GM12875 (cell line): Measurements from ENCODE around the gene CELF1.

Experiments used
- H3K4me3 ChIP-seq: one replicate; pipeline ENCODE4 v1.5.1; 2011; ENCODE audit warnings: low read depth, low read length, control low read depth
- TF ChIP-seq, protein P1 (sequence below): IDR thresholded peaks from 2 replicates; pipeline ENCODE4 v1.5.1; 2011; ENCODE audit warnings: low read depth, mild to moderate bottlenecking, control low read depth, inconsistent platforms, low read length, moderate library complexity, borderline replicate concordance; ENCODE audit not compliant: insufficient read depth

CELF1 gene

DNA sequence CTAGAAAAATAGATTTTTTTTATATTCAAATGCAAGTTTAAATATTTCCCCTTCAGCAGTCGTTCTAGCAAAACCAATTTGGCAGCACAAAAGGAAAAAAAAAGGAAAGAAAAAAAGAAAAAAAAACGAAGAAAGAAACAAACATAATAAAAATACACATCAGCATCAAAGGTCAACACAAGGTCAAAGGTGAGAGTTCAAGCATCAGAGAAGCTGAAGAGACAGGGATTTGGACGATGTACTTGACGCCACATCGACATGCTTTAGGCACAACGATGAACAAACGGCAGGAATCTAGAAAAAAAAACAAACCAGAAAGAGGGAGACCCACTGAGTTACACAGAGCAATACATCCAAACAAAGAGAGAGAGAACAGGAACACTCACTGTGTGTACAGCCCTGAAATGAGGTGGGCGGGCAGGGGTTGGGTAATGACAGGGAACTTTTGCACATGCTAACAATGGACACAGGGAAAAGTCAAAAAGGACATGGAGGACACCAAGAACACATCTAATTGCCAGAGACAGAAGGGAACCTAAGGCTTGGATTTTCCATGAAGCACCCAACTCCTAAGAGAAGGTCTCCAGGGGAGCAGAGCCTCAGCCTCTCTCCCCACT, 84.2 kb downstream of the CELF1 start:
- TF ChIP-seq, protein P1, sequence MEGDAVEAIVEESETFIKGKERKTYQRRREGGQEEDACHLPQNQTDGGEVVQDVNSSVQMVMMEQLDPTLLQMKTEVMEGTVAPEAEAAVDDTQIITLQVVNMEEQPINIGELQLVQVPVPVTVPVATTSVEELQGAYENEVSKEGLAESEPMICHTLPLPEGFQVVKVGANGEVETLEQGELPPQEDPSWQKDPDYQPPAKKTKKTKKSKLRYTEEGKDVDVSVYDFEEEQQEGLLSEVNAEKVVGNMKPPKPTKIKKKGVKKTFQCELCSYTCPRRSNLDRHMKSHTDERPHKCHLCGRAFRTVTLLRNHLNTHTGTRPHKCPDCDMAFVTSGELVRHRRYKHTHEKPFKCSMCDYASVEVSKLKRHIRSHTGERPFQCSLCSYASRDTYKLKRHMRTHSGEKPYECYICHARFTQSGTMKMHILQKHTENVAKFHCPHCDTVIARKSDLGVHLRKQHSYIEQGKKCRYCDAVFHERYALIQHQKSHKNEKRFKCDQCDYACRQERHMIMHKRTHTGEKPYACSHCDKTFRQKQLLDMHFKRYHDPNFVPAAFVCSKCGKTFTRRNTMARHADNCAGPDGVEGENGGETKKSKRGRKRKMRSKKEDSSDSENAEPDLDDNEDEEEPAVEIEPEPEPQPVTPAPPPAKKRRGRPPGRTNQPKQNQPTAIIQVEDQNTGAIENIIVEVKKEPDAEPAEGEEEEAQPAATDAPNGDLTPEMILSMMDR = no peak
- no peak overlapping the region for H3K4me3 ChIP-seq

DNA sequence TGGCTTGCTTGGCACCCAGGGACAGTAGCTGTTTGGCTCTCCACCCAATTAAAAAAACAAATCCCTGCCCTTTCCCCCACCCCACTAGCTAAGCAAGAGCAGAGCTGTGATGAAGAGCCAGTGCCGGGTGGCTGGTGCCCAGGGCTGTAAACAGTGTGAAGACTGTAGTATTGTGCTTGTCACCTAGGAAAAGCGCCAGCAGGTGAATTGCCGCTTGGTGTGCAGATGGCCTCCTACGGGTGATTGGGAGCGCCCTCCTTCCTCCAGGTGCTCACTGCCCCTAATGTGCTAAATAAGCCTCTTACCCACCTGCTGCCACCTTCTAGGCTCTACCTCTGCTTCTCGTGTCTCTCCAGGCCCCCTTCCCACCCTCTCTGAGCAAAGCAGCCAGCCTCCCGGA, 85.6 kb downstream of the CELF1 start:
- H3K4me3 ChIP-seq = no peak overlapping the region
- TF ChIP-seq, protein P1 = no peak

DNA sequence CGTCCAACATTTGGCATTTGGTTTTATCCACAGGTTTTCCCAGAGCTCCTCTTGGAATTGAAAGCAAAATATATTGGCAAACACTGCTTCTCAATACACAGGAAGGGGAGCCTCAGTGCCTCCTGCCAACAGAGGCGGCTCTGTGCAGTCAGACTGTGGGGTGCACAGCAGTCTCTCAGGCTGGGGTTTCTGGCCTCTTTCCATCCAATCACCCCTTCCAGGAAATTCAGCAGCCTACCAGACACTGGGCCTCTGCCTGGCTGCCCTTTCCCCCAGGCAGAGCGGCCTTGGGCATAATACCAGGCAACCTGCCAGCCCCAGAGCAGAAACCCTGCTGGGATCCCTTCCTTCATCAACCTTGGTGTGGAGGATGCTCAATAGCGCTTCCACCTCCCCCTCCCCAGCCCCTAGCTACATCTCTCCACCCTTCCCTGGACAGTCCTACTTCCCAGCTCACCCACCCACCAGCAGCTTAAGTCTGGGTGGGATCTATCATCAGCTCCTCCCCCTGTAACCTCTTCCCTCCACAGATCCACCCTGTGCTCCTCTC, 86.2 kb downstream of the CELF1 start:
- TF ChIP-seq, protein P1 = no peak
- no peak overlapping the region for H3K4me3 ChIP-seq

DNA sequence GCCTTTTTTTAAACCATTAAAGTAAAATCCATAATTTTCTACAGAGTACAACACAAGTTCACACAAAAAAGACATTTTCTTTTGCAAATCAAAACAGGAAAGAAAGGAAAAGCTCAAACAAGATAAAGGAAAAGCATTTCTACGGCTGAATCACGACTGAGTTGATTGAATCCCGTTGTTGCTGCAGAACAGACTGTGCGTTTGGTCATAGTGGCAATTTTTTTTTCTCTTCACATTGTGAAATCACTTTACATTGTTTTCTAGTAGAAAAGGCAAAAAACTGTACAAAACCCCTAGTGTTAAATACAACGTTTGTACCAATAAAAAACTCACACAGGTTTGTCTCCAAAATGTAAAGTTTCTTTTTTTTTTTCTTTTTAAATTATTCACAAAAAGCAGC, 86.7 kb downstream of the CELF1 start:
- H3K4me3 ChIP-seq = no peak overlapping the region

DNA sequence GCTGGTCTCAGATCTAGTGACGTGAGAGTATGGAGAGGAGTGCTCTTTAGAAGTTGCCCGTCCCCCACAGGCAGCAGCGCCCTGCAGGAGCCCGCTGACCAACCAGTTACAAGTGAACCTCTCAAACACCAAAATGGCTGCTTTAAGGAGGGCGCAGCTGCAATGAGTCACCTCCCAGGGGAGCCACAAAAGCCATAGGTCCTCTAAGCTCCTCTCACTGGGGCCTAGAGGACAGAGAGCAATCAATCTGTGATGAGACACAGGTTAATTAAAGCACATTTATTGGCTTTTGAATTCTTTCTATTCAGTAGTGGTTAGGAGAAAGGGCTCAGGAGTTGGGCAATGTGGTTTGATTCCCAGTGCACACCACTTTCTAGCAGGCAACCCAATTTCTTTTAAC, 88.4 kb downstream of the CELF1 start:
- no peak overlapping the region for H3K4me3 ChIP-seq
- TF ChIP-seq, protein P1 = no peak

More for the DNA sequence above, 86.7 kb downstream of the CELF1 start:
- TF ChIP-seq, protein P1 = no peak

DNA sequence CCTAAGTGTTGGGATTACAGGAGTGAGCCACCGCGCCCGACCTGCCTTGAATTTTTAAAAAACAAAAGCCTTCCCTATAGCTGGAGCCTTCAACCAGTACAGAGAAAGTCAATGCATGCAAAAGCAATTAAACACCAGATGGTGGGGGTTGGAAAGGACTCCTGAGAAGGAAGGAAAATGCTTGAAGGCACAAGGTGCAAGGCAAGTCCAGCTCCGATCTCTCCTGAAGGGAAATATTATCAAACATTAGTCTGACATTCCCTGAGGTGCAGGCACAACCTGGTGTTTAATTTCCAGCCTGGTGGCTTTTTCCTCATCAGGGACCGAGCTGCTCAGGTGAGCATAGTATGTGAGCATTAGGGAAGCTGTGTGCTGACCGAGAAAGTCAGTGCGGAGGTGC, 91.1 kb downstream of the CELF1 start:
- TF ChIP-seq, protein P1 = no peak
- H3K4me3 ChIP-seq = no peak overlapping the region

DNA sequence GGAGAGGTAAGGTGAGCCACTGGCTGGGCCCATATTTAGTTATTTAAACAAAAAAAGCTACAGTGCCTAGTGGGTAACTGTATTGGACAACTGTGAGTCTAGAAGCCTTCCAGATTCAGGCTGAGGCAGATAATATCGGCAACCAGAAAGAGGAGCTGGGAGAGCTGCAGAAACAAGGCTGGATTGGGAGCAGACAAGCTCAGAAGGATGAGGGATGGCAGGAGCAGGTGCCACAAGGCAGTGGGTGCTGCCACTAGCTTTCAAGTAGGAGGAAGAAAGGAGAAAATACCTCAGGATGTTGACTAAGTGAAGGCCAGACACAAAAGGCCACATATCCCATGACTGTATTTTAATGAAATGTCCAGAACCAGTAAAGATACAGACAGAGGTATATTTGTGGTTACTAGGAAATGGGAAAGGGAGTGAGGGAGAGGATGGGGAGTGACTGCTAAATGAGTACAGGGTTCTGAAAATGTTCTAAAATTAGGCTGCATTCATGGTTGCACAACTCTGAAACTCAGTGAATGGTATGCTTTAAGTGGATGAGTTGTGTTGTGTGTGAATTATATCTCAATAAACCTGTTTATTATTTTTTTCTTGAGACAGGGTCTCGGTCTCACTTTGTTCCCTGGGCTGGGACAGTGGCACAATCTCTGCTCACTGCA, 92.2 kb downstream of the CELF1 start:
- TF ChIP-seq, protein P1 = no peak
- no peak overlapping the region for H3K4me3 ChIP-seq
